NCI-H526 treated with DMSO at 0.1 percent for 48 hours (cell line): ENCODE measurements around the gene AOPEP.
A peak's percentile ranks its signal among the peaks of the same experiment; 100 is the strongest.

ENCODE experiments used
- DNase-seq: peaks from one replicate; lab custom pipeline; 2025; lab: John Stamatoyannopoulos, UW

The AOPEP gene

DNA sequence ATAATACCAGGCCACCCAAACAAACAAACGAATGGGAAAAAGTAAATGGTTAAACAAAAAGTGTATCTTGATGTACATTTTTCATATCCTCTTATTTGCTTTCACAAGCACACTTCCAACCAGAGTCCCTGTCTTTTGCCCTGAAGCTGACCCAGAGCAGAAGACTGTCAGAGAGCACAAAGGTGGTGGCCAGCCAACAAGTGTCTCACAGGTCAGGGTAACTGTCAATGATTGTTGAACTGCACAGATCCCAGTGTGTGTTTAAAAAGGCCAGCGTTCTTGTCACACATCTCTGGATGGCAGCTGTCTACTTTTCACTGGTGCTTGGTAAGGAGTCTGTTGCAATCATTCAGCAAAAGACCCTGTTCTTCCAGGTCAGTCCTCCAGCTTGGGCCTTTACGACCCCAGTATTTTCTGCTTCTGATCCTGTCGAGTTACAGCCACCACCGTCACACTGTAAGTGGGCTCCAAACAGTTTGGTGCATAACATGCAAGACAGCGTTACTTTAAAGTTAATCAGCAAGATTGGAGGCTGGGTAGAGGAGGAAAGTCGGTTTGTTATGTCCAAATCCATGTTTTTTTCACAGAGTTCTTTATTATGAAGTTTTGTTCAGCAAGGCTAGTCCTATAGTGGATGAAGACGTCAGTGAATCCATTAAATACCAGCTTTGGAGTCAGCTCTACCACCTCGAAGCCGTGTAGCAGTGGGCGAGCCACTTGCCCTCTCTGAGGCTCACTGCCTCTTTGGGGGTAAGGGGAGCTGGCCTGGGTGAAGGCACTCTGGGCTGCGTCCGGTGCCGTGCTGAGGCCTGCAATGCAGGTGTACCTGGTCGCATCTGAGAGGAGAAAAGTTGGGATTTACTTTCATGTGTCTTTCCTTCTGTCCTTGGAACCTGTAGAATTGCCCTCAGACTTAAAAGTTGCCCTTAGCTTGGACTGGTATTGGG is 265.7 kb downstream of the AOPEP start:
- no peak for DNase-seq

- DNase-seq: no peak
These were observed 266.8 kb downstream of the AOPEP start for GRCh38 chr9:94993160-94993820.

DNA sequence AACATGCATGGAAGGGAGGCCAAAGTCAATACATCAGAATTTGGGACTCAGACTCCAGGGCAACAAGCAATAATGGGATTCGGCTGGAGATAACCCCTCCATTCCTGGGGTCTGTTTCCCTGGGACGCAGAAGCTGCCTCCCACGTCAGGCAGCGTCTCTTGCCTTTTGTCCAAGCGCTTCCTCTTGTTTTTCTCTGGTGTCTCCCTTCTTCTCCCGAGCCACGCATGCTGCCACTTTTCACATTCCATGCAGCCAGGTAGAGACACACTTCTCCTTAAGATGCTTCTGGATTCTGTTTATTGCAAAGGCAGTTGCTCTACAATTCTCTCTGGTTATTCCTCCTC is 267.3 kb downstream of the AOPEP start:
- no peak for DNase-seq

DNA sequence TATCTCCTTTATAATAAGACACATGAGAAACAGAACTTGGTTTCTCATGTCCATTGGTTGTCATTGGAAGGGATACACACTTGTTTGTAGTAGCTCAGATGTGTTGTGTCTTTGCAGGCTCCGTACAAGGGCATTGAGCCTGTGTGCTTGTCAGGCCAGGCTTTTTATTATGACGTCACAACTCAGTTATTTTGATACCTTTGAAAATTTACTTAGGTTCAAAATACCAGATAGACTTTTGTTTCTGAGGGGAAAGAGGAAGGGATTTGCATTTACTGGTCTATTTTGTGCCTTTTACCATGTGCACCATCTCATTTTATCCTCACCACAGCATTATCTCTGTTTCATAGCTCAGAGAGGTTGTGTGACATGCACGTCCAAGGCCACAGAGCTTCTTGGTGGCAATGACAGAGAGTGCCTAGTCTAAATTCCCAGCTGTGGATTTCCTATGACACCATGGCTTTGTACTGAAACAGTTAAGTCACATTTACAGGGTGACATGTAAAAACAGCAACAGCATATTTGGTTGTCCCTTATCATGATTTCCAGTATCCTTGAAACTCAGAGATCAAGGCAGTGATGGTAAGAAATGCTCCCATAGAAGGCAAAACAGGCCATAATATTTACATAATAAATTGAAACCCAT is 268.7 kb downstream of the AOPEP start:
- DNase-seq: no peak

DNA sequence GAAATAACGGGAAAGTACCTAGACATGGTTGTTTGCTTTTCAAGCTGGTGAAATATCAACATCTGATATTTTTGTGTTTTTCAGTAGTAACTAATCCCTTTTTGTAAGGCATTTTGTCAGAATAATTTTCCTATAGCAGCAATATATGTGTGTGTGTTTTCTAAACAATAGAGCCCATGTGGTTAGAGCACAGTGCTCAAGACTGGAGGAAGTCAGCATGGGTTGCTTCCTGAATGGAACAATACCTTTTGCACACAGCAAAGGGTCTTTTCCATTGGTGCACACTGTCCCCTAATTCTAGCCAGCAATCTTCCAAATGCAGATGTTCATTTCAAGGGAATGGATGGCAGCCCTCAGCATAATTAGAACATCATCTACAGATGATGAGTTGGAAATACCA is 270.1 kb downstream of the AOPEP start:
- no peak for DNase-seq

- DNase-seq: no peak
These were observed 271.2 kb downstream of the AOPEP start for GRCh38 chr9:94997727-94998126.

DNA sequence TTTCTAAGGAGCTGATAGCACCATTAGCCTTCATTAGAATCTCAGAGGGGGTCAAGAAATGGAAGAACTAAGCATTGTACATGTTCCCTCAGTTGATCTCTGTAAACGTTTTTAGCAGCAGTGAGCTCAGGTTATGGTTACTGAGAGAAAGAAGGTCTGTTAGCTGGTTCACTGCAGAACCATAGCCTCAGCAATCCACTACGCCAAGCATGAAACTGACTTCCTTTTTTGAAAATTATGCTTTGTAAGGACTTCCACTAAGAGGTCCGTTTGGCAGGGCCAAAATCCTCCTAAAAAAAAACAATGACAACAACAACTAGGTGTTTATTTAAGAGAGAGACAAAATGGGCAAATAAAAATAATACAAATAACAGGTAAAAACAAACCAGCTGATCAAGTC is 273.3 kb downstream of the AOPEP start:
- DNase-seq: no peak

GRCh38 chr9:95000821-95001220 is 274.3 kb downstream of the AOPEP start:
- no peak for DNase-seq

GRCh38 chr9:95001720-95002119 is 275.2 kb downstream of the AOPEP start:
- no peak for DNase-seq

DNA sequence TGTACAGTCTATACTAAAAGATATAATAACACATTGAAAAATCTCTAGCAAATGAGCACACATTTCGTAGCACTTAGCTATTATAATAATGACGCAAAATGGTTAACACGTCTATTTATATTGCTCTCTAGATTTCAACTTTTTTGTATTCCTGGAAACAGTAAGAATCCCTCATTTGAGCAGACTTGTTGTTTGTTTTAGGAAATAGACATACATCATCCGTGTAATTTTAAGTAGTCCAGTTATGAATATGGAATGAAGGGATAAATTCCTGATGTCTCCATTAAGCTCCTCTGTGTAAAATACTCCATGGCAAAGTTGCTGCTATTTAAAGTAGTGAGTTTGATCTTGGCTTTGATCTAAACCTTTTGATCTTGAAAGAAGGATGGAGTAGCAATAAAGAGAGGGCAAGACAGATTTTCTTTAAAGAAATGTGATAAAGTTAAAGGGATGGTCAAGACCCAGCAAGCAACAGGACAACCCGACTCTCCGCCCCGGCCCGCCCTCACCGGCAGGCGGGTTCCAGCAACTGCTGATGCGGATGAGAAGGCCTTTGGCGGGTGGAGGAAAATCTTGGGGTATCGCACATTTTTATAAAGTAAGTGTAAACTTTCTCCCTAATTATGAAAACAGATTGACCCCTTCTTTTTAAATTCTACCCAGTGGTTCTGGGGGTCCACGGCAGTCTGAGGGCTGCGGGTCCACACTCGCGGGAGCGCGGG is 277.4 kb downstream of the AOPEP start:
- peak; percentile 58 for DNase-seq

DNA sequence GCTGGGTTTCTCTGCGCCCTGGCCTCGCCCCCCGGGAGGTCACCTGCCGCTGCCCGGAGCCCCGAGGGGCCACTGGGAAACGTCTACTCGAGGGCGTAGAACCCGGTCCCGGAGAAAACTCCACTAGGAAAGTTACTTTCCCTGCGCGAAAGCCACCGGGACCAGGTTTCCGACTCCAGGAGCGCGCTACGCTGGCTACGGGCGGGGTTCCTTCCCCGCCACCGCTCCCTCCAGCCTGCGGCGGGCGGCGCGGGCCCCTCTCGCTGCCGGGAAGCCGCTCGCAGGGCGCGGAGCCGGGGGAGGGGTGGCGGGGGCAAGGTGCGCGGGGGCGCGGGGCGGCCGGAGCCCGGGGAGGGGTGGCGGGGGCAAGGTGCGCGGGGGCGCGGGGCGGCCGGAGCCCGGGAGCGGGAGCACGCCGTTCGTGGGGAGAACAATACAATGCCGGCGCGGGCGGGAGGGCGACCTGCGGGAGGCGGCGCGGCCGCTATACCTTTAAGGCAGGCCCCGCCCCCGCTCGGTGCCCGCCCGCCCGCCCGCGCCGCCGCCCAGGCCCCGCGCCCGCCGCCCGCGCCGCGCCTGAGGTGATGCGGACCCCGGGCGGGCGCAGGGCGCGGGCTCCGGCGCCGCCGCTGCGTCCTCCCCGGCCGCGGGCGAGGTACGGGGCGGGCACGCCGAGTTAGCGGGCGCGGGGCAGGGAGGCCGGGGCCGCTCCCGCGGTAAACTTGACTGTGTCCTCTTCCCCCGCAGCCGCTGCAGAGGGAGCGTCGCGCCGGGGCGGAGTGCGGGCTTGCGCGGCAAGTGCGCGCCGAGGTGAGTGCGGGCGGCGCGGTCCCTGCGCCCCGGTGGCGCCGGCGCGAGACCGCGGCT is 278.1 kb downstream of the AOPEP start:
- peak; percentile 58 for DNase-seq

DNA sequence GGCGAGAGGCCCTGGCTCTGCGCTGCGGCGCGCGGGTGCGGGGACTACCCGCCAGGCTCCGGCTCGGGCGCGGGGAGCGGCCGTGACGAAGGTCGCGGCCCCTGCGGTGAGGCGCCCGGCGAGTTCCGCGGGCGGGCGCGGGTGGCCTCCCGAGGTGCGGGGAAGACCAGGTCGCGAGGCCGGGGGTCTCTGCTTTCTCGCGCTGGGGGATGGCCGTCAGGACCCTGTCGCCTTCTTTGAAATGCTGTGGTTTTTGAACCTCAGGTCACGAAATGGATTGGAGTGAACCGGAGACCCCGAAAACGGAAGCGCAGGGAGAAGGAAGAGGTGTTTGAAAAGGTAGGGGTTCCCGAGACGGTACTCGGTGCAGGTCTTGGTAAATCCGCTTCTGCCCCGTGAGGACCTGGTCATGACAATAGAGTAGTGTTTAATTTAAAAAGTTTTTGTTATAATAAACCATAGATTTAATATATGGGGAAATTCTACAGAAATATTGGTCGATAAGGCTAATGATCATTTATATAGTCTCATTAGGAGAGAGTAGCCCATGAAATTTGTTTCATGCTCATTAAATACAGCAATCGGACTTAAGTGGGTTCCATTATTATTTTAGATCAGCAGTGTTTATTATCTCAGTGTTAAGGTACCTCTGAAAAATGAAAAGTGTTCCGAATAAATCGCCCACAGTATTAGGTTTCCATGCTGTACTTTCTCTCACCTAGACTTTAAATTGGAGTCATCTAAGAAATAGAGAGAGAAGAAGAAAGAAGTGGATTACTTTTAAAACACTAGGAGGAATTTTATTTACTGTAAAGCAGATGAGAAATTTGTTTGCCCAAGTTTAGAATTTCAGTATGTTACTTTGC is 279.0 kb downstream of the AOPEP start:
- DNase-seq: peak; percentile 44

- DNase-seq: peak; percentile 34
These were observed 280.8 kb downstream of the AOPEP start for GRCh38 chr9:95007226-95007869.

GRCh38 chr9:95008151-95008771 is 281.8 kb downstream of the AOPEP start:
- peak; percentile 66 for DNase-seq

DNA sequence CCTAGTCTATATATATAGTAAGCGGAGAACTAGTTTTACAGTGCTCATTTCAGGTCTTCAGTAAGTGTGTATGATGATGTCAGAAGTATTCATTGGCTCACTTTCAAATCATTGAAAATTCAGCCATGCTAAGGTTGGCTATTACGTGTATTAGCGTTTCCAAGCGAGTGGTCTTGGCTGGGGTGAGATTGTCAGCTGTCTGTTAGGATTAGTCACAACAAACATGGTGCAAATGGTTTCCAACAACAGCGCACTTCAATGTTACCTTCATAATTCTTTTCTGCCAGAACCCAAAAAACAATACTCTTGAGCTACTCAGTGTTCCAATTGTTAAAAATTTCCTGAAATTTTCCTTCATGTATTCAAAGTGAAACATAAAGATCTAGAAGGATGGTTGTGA is 283.0 kb downstream of the AOPEP start:
- no peak for DNase-seq

DNA sequence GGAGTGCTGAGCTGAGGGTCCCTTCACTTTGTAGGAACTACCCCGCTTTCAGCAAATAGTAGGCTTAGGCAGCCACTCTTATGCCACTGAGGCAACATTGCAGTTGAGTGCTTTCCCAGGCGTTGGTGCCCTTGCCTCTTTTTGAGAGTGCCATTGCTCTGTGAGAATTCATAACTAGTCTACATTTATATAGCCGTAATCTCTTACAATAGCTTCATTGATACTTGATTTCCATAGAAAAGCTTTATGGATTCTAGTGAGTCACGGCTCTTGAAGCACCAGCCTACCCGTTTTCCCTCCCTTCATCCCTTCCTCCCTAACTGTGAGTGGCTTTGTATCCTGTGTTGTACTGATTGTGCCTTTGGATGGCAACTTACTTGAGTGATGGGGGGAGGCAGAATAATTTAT is 283.9 kb downstream of the AOPEP start:
- DNase-seq: peak; percentile 86

DNA sequence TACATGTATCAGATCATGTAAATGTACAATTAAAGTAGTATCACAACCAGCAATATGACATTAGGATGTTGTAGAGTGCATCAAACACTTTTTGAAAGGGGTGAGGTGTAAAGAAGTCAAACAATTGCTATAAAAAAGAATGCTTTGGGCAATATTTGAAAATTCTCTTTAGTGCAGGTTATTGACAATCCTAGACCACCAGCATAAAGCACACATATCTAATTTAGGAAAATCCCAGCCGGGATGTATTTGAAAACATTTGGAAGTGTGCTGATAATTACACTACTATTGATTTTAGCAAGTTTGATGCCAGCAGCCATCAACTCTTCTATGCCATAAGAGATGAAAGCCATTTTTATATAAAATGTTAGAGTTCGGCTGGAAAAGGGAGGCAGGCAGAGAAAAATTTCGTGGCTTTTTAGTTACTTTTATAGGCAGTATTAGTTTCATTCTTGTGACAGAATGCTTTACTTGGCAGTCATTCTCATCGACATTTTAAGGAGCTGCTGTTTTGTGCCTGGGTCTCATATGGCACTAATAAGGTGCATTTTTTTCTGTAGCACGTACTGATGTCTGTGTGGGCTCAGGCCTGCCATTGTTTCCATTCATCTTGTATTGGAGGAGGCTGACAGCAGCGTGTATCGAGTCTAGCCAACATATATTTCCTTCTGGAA is 285.7 kb downstream of the AOPEP start:
- no peak for DNase-seq

DNA sequence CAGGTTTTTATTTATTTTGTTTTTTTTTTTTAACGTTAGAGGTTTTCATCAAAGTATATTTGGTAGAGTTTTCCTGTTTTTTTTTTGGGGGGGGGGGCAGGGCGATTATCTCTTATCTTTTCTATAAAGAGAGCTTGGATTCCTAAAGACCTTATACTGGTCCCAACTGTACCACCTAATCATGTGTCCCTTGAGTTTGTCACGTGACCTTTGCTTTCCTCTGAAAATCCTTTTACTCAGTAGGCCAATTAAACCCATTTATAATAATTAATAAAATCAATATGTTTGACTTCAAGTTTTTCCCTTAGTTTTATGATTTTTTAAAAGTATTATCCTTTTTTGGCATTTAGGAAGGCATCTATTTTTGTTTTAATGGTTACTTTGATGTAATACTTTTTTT is 286.4 kb downstream of the AOPEP start:
- no peak for DNase-seq

GRCh38 chr9:95014917-95015316 is 288.4 kb downstream of the AOPEP start:
- peak; percentile 19 for DNase-seq
